Mesendoderm (in vitro differentiated cells): ENCODE measurements around the gene PARD3.
A peak's percentile ranks its signal among the peaks of the same experiment; 100 is the strongest.
"Not testable (repeated sequence)": the region's sequence is repeated elsewhere in the genome, so short reads cannot be mapped to it uniquely, and the experiment has no call there.

Source experiments
- DNase-seq: peaks from one replicate; pipeline ENCODE4 v3.0.0; 2013
- H2AK5ac ChIP-seq: 2 replicates; pipeline ENCODE4 v1.6.1; 2013; ENCODE audit warnings: low read length, inconsistent platforms
- H2BK120ac ChIP-seq: 2 replicates; pipeline ENCODE4 v1.6.1; 2013; ENCODE audit warnings: low read depth, mild to moderate bottlenecking, low read length, moderate library complexity, mixed read lengths
- H2BK15ac ChIP-seq: replicated peaks from 2 replicates; pipeline ENCODE4 v1.6.1; 2013; ENCODE audit warnings: low read depth, mild to moderate bottlenecking, moderate library complexity
- H2BK5ac ChIP-seq: 2 replicates; pipeline ENCODE4 v1.6.1; 2013; ENCODE audit warnings: low read length, inconsistent platforms
- H3K18ac ChIP-seq: 2 replicates; pipeline ENCODE4 v1.6.1; 2013; ENCODE audit warnings: mild to moderate bottlenecking, low read length, mixed read lengths
- H3K23ac ChIP-seq: one replicate; pipeline ENCODE4 v1.6.1; 2013; ENCODE audit warnings: low read length
- H3K27ac ChIP-seq: 2 replicates; pipeline ENCODE4 v1.5.1; 2013; ENCODE audit warnings: low read depth, mild to moderate bottlenecking, inconsistent platforms, low read length, moderate library complexity
- H3K27me3 ChIP-seq: 2 replicates; pipeline ENCODE4 v1.6.1; 2013; ENCODE audit warnings: low read length, control low read depth, mild to moderate bottlenecking, inconsistent platforms; ENCODE audit not compliant: insufficient read depth, poor library complexity
- H3K36me3 ChIP-seq: 2 replicates; pipeline ENCODE4 v1.6.1; 2013; ENCODE audit warnings: low read length, inconsistent platforms; ENCODE audit not compliant: control insufficient read depth, insufficient read depth
- H3K4ac ChIP-seq: one replicate; pipeline ENCODE4 v1.6.1; 2013; ENCODE audit warnings: low read depth, mild to moderate bottlenecking, low read length, moderate library complexity
- H3K4me1 ChIP-seq: 2 replicates; pipeline ENCODE4 v1.6.1; 2013; ENCODE audit warnings: low read depth, low read length, inconsistent platforms; ENCODE audit not compliant: control insufficient read depth
- H3K4me2 ChIP-seq: 2 replicates; pipeline ENCODE4 v1.6.1; 2013; ENCODE audit warnings: low read length
- H3K4me3 ChIP-seq: 2 replicates; pipeline ENCODE4 v1.5.1; 2013; ENCODE audit warnings: mild to moderate bottlenecking, low read length
- H3K56ac ChIP-seq: one replicate; pipeline ENCODE4 v1.6.1; 2013; ENCODE audit warnings: low read length
- H3K79me1 ChIP-seq: 2 replicates; pipeline ENCODE4 v1.6.1; 2013; ENCODE audit warnings: low read length, inconsistent platforms
- H3K79me2 ChIP-seq: 2 replicates; pipeline ENCODE4 v1.6.1; 2013; ENCODE audit warnings: mild to moderate bottlenecking, low read length; ENCODE audit not compliant: control insufficient read depth, insufficient read depth
- H3K9ac ChIP-seq: 2 replicates; pipeline ENCODE4 v1.6.1; 2013; ENCODE audit warnings: low read length, inconsistent platforms
- H4K5ac ChIP-seq: one replicate; pipeline ENCODE4 v1.6.1; 2013; ENCODE audit warnings: low read length
- H4K8ac ChIP-seq: one replicate; pipeline ENCODE4 v1.6.1; 2013; ENCODE audit warnings: low read depth, mild to moderate bottlenecking, control low read depth, low read length, moderate library complexity
- WGBS: extraction: QIAGEN DNeasy Blood & Tissue Kit; methylation state at CpG from one replicate; pipeline ENCODE4 v1.1.7; 2013; ENCODE audit warnings: low lambda C conversion rate, missing lambda C conversion rate; ENCODE audit not compliant: insufficient coverage; ENCODE audit errors: extremely low coverage; 5-methylcytosine and 5-hydroxymethylcytosine counted together

The PARD3 gene

DNA sequence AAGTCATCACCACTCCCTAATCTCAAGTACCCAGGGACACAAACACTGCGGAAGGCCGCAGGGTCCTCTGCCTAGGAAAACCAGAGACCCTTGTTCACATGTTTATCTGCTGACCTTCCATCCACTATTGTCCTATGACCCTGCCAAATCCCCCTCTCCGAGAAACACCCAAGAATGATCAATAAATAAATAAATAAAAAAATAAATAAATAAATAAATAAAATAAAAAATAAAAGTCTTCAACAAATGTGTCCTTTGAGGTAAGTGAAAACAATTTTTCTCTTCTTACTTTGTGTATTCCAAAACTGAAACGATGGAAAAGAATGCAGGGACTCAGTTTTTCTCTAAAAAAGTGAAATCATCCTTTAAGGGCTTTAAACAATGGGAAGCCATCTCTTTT is 461.6 kb downstream of the PARD3 start:
- H2BK5ac ChIP-seq, H2BK15ac ChIP-seq, H3K79me1 ChIP-seq, H3K4ac ChIP-seq, H4K5ac ChIP-seq, H3K27ac ChIP-seq, H3K9ac ChIP-seq, DNase-seq, H2BK120ac ChIP-seq, H3K36me3 ChIP-seq, H3K4me2 ChIP-seq, H3K18ac ChIP-seq, H3K4me1 ChIP-seq, H3K4me3 ChIP-seq, H3K27me3 ChIP-seq, H3K23ac ChIP-seq, H2AK5ac ChIP-seq, H3K56ac ChIP-seq, H3K79me2 ChIP-seq, H4K8ac ChIP-seq: not testable (repeated sequence)
- no CpG with 5 or more reads among the region's 4 CpGs for WGBS

- H3K27ac ChIP-seq, H2BK15ac ChIP-seq, H4K8ac ChIP-seq, H2BK120ac ChIP-seq, H3K27me3 ChIP-seq, H3K79me2 ChIP-seq, H3K36me3 ChIP-seq, H3K79me1 ChIP-seq, H3K9ac ChIP-seq, H2BK5ac ChIP-seq, H3K4me1 ChIP-seq, H3K4me3 ChIP-seq, H2AK5ac ChIP-seq, H4K5ac ChIP-seq, DNase-seq, H3K4ac ChIP-seq, H3K56ac ChIP-seq, H3K4me2 ChIP-seq, H3K18ac ChIP-seq, H3K23ac ChIP-seq: not testable (repeated sequence)
- WGBS: no CpG with 5 or more reads among the region's 45 CpGs
Observed at GRCh38 chr10:34352599-34353204, 462.4 kb downstream of the PARD3 start.

DNA sequence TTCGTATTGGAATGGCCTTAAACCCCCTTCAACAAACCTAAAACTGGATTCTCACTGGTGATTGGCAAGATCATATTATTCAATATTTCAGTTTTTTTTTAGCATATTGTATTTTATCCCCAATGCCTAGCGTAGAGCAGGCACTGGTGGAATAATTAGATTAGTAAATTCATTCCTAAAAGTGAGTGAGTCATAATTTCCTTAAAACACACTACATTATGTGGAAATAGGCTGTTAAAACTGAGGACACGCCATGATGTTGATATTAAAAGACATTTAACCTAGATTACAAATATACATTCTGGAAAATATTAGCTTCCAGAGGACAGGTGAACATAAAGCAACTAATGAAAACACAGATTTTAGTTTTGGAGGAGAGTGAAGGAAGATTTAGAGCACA is 463.9 kb downstream of the PARD3 start:
- no peak overlapping the region for H2BK120ac ChIP-seq
- no peak overlapping the region for H2BK5ac ChIP-seq
- H3K27ac ChIP-seq: no peak overlapping the region
- H3K23ac ChIP-seq: no peak overlapping the region
- H2AK5ac ChIP-seq: no peak overlapping the region
- no peak overlapping the region for H2BK15ac ChIP-seq
- no peak overlapping the region for H3K9ac ChIP-seq
- H3K36me3 ChIP-seq: no peaks in the 10 kb centered on the region
- no peak for DNase-seq
- H3K18ac ChIP-seq: no peak overlapping the region
- no peak overlapping the region for H3K4me3 ChIP-seq
- H3K4me1 ChIP-seq: no peaks in the 10 kb centered on the region
- H3K4ac ChIP-seq: no peak overlapping the region
- H3K79me2 ChIP-seq: no peaks in the 10 kb centered on the region
- no peaks in the 10 kb centered on the region for H3K79me1 ChIP-seq
- H3K56ac ChIP-seq: no peak overlapping the region
- H3K27me3 ChIP-seq: no peaks in the 10 kb centered on the region
- no peak overlapping the region for H4K5ac ChIP-seq
- no peak overlapping the region for H4K8ac ChIP-seq
- H3K4me2 ChIP-seq: no peak overlapping the region
- WGBS: no CpG with 5 or more reads among the region's 3 CpGs

DNA sequence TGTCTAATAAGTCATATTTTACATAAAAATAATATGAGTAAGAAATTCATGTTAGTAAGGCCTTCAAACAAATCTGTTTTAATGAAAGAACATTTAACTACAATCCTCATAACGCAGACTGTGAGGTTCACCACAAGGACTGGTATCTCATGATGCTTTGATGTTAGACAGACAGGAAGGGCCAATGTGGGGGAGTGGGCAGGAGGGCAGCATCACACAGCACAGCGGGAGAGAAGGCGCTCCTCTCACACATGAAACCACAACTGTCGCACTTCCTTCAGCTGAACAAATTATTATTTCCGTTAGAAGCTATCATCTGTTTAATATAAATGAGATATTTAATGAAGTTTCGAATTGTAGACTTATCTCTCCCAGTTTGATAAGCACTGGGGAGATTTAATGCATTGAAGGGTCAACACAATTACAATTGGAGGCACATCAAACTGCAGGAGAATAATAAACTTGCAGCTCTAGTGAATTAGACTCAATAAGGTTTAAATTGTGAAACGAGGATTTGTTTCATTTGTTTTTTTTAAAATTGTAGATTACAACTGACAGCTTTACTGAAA is 466.1 kb downstream of the PARD3 start:
- Histone ChIP-seq H3K4ac (no peak overlapping the region), H4K8ac (no peak overlapping the region), H3K18ac (no peak overlapping the region), H3K4me3 (no peak overlapping the region), H4K5ac (no peak overlapping the region), H3K56ac (no peak overlapping the region), H3K27ac (no peak overlapping the region), H2BK5ac (no peak overlapping the region), H3K79me2 (no peaks in the 10 kb centered on the region), H2BK120ac (no peak overlapping the region), H3K4me2 (no peak overlapping the region), H3K27me3 (no peaks in the 10 kb centered on the region), H2AK5ac (no peak overlapping the region), H2BK15ac (no peak overlapping the region), H3K79me1 (no peaks in the 10 kb centered on the region), H3K4me1 (no peaks in the 10 kb centered on the region), H3K23ac (no peak overlapping the region), H3K9ac (no peak overlapping the region), H3K36me3 (no peaks in the 10 kb centered on the region)
- peak; percentile 2 for DNase-seq
- WGBS: 100% methylated on average over 1 of the region's 7 CpGs

- Histone ChIP-seq H3K4me2 (no peak overlapping the region), H2BK120ac (no peak overlapping the region), H3K4me3 (no peak overlapping the region), H3K79me1 (no peaks in the 10 kb centered on the region), H3K9ac (no peak overlapping the region), H3K56ac (no peak overlapping the region), H3K79me2 (no peaks in the 10 kb centered on the region), H3K4me1 (no peaks in the 10 kb centered on the region), H3K36me3 (no peaks in the 10 kb centered on the region), H4K5ac (no peak overlapping the region), H2BK15ac (no peak overlapping the region), H3K4ac (no peak overlapping the region), H2AK5ac (no peak overlapping the region), H3K27ac (no peak overlapping the region), H3K27me3 (no peaks in the 10 kb centered on the region), H3K18ac (no peak overlapping the region), H2BK5ac (no peak overlapping the region), H3K23ac (no peak overlapping the region), H4K8ac (no peak overlapping the region)
- WGBS: no CpG with 5 or more reads among the region's 6 CpGs
- no peak for DNase-seq
Observed at GRCh38 chr10:34348021-34348420, 467.1 kb downstream of the PARD3 start.

- H3K4ac ChIP-seq: no peak overlapping the region
- H2BK5ac ChIP-seq: no peak overlapping the region
- peak; percentile 7 for DNase-seq
- no peak overlapping the region for H2AK5ac ChIP-seq
- no peak overlapping the region for H3K18ac ChIP-seq
- no peak overlapping the region for H3K4me2 ChIP-seq
- H3K27ac ChIP-seq: no peak overlapping the region
- no peak overlapping the region for H3K56ac ChIP-seq
- no peak overlapping the region for H2BK15ac ChIP-seq
- H3K79me1 ChIP-seq: no peaks in the 10 kb centered on the region
- H3K27me3 ChIP-seq: no peaks in the 10 kb centered on the region
- no CpG with 5 or more reads among the region's 3 CpGs for WGBS
- no peaks in the 10 kb centered on the region for H3K36me3 ChIP-seq
- H3K4me1 ChIP-seq: no peaks in the 10 kb centered on the region
- H3K4me3 ChIP-seq: no peak overlapping the region
- H3K23ac ChIP-seq: no peak overlapping the region
- H4K5ac ChIP-seq: no peak overlapping the region
- no peak overlapping the region for H2BK120ac ChIP-seq
- no peaks in the 10 kb centered on the region for H3K79me2 ChIP-seq
- no peak overlapping the region for H4K8ac ChIP-seq
- no peak overlapping the region for H3K9ac ChIP-seq
Observed at GRCh38 chr10:34347131-34347530, 468.0 kb downstream of the PARD3 start.
